Adrenal gland (tissue), 5 donors: Measurements from ENCODE around the gene EYS.

Experiments used
- POLR2A ChIP-seq, 2 donors: fragments of 450-650 bp; IDR thresholded peaks; one replicate each; pipeline ENCODE4 v1.6.1; 2017; ENCODE audit warnings: antibody characterized with exemption in 2 of 2, mild to moderate bottlenecking in 2 of 2, moderate library complexity in 1 of 2
- TF ChIP-seq, protein P1 (sequence below), 6 experiments: fragments of 450-650 bp in 4 of 6; fragments of 200-600 bp in 2 of 6; sonication (generic) in 1 of 6; IDR thresholded peaks; 1 replicate in 5 of 6; 2 replicates in 1 of 6; pipeline versions ENCODE4 v1.5.1 to v1.8.0; 2016 to 2021; ENCODE audit warnings: antibody characterized with exemption in 6 of 6, mild to moderate bottlenecking in 2 of 6, moderate library complexity in 1 of 6
- donor health status: DM: no; HTN: no; CAD: no.

DNA sequence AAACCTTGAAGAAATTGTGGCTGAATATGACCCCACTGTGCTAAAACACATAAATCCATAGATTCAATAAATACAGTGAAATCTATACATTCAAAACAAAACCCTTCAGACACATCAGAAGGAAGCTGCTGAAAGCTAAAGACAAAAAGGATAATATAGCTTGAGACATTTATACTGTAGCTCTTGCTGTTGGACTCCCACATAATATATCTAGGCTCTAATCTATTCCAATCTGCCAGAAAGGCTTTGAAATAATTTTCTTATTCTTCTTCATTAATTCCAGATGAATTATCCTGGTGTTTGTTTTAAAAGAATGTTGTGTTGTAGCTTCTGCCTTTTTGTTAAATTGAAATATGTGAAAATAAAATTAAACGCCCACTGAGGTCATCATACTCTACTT lies 454.0 kb downstream of the EYS start:
- TF ChIP-seq, protein P1, sequence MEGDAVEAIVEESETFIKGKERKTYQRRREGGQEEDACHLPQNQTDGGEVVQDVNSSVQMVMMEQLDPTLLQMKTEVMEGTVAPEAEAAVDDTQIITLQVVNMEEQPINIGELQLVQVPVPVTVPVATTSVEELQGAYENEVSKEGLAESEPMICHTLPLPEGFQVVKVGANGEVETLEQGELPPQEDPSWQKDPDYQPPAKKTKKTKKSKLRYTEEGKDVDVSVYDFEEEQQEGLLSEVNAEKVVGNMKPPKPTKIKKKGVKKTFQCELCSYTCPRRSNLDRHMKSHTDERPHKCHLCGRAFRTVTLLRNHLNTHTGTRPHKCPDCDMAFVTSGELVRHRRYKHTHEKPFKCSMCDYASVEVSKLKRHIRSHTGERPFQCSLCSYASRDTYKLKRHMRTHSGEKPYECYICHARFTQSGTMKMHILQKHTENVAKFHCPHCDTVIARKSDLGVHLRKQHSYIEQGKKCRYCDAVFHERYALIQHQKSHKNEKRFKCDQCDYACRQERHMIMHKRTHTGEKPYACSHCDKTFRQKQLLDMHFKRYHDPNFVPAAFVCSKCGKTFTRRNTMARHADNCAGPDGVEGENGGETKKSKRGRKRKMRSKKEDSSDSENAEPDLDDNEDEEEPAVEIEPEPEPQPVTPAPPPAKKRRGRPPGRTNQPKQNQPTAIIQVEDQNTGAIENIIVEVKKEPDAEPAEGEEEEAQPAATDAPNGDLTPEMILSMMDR (IDR thresholded peaks at IDR 0.05), result no peak
- TF ChIP-seq POLR2A (IDR thresholded peaks at IDR 0.05), result no peak
